ENCODE results near the gene RBMS3. TPM values are rescaled to one million over a fixed set of nuclear protein-coding genes. Genes with fewer than 3 reads are reported as not detected.
A peak's percentile ranks its signal among the peaks of the same experiment; 100 is the strongest.

RBMS3 gene
- total RNA-seq, 1 experiment from 2014 or later = 0.42 TPM

DNA sequence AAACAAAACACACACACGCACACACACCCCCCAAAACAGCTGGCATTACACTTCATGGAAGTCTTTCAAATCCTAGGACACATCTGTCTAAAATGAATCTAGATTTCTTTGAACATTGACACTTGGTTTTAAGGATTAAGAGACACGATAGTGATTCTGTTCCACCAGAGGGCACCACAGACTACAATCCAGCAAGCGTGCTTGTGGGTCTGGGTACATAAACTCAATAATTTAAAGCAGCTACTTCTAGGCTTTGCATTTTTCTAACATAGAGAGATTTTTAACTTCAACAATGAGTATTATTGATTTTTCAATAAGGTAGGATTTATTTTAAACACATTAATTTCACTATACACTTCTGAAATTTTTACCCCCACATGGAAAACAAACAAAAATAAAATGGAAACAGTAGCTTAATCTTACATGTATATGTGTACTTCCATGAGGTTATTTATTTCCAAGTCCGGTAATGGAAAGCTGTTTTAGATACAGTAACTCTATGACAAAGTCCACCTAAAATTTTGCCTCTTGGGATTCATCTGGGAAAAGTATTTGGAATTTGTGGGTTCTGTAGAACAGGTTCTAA, 761.5 kb downstream of the RBMS3 start:
- Histone ChIP-seq H3K36me3 (ENCODE audit: control insufficient read depth in 1 of 2, insufficient read depth in 2 of 2, low read length in 2 of 2) (no peaks in the 10 kb centered on the region), H2AFZ (ENCODE audit: low read depth, low read length, poor library complexity, severe bottlenecking) (peak overlapping the region; percentile 87), H3K4me1 (ENCODE audit: control insufficient read depth in 1 of 2, insufficient read depth in 2 of 2, low read length in 2 of 2) (no peaks in the 10 kb centered on the region), H3K27ac (ENCODE audit: low read depth, low read length) (no peak overlapping the region), H4K20me1 (ENCODE audit: insufficient read depth) (no peaks in the 10 kb centered on the region), H3K4me3 (replicated peaks in 1 of 2; ENCODE audit: low read depth in 1 of 2, low read length in 2 of 2) (no peak overlapping the region), H3K9ac (ENCODE audit: low read length) (no peak overlapping the region), H3K79me2 (ENCODE audit: insufficient read depth, low read length) (no peaks in the 10 kb centered on the region), H3K4me2 (ENCODE audit: low read length) (no peak overlapping the region), H3K27me3 (ENCODE audit: insufficient read depth, low read length) (no peaks in the 10 kb centered on the region), H3K9me3 (ENCODE audit: control insufficient read depth in 1 of 2, insufficient read depth in 1 of 2, low read depth in 1 of 2, low read length in 2 of 2) (no peaks in the 10 kb centered on the region), H3K9me2 (ENCODE audit: insufficient read depth) (no peaks in the 10 kb centered on the region)
- ATAC-seq (peak; percentile 84), DNase-seq (ENCODE audit: low read depth, low spot score) (peak; percentile 76)
- intact Hi-C loops (cut with micrococcal nuclease) = loop anchor here (1.0 to 10.0 kb wide), 4 partner anchors 157 to 706 kb away; no protein-coding TSS in a partner anchor
- TF ChIP-seq RAD21 (IDR thresholded peaks at IDR 0.05; ENCODE audit: low read depth) (peak; percentile 93), TCF7L2 (IDR thresholded peaks at IDR 0.05; ENCODE audit: borderline replicate concordance, extremely low read depth, insufficient read depth, insufficient read length) (no peak), EGR1 (IDR thresholded peaks at IDR 0.05; ENCODE audit: low read depth) (no peak)
- TF ChIP-seq, protein P1, sequence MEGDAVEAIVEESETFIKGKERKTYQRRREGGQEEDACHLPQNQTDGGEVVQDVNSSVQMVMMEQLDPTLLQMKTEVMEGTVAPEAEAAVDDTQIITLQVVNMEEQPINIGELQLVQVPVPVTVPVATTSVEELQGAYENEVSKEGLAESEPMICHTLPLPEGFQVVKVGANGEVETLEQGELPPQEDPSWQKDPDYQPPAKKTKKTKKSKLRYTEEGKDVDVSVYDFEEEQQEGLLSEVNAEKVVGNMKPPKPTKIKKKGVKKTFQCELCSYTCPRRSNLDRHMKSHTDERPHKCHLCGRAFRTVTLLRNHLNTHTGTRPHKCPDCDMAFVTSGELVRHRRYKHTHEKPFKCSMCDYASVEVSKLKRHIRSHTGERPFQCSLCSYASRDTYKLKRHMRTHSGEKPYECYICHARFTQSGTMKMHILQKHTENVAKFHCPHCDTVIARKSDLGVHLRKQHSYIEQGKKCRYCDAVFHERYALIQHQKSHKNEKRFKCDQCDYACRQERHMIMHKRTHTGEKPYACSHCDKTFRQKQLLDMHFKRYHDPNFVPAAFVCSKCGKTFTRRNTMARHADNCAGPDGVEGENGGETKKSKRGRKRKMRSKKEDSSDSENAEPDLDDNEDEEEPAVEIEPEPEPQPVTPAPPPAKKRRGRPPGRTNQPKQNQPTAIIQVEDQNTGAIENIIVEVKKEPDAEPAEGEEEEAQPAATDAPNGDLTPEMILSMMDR (IDR thresholded peaks at IDR 0.05 in 2 of 3, conservative IDR thresholded peaks at IDR 0.05 in 1 of 3; ENCODE audit: borderline replicate concordance in 1 of 3, insufficient read depth in 1 of 3, low read depth in 2 of 3, low read length in 2 of 3) = peak; percentile 60 to 83 (median 79)
- POLR2A ChIA-PET = interaction anchor here (0.8 kb wide), 1 partner anchor 709 kb away, joined by 3 read pairs; no protein-coding TSS in a partner anchor
- BruUV-seq (replicated peaks) = no TSS peak
- CTCF ChIA-PET = interaction anchor here (0.7 to 4.2 kb wide), 30 partner anchors 9 to 728 kb away, joined by 3 to 111 read pairs (median 4); no protein-coding TSS in a partner anchor
- RAD21 ChIA-PET (ENCODE audit: low non-redundant PET in 1 of 2, low total read pairs in 2 of 2, uncharacterized antibody in 2 of 2, unreplicated experiment in 2 of 2) = interaction anchor here (0.7 to 2.3 kb wide), 7 partner anchors 39 to 709 kb away, joined by 3 to 29 read pairs (median 5); no protein-coding TSS in a partner anchor

Measured in HCT116 (cell line).